GM19193 (cell line): Measurements from ENCODE around the gene MTMR2.

Experiments
- POLR2A ChIP-seq: IDR thresholded peaks from 4 replicates; pipeline ENCODE4 v1.6.1; 2011; ENCODE audit not compliant: insufficient read depth, insufficient read length; ENCODE audit errors: extremely low read depth

Gene MTMR2

DNA sequence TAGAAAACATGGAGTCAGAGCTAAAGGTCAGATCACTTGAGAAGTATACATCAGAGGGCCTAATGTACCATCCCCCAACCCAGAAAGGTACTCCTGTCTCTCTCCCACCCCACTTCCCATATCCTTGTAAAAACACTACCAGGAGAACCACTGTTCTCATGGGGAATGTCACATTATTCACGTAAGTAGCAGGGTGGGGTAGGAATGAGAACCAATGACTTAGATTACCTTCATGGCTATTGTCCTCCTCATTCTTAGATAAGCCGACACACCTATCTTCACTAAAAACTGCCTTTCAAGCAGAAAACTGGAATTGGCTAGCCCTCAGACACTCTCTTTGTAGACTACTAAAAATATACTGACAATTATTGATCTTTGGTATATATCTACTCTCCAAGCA, 70.0 kb downstream of the MTMR2 start:
- no peak for TF ChIP-seq POLR2A

DNA sequence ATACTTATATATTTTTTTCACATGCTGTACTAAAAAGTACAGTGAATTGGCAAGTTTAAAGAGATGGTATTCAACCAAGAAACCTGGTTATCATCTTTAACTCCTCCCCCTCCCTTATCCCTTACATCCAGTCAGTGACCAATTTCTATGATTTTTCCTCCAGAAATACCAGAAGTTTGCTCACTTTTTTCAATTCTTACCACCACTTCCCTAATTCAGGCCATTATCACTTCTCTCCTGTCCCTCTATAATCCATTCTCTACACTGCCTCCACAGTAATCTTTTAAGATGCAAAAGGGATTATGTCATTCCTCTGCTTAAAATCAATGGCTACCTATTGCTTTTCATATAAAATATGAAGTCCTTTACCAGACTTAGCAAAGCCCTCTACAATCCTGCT, 70.8 kb downstream of the MTMR2 start:
- TF ChIP-seq POLR2A = no peak

DNA sequence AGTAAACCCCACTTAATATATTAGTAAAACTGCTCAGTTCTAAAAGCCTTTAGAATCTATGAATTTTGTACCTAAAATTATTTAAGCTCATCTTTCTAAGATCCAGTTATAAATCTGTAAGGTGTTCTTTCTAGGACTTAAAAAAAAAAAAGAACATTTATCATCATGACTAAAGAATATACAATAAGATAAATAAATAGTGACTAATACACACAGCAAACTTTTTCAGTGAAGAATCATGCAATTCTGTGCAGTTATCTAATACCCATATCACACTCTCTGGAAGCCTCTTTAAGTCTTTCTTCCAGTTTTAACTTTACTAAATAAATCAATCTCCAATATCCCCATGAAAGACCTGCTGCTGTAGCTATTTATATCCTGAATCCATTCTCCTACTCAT, 73.8 kb downstream of the MTMR2 start:
- TF ChIP-seq POLR2A = no peak

DNA sequence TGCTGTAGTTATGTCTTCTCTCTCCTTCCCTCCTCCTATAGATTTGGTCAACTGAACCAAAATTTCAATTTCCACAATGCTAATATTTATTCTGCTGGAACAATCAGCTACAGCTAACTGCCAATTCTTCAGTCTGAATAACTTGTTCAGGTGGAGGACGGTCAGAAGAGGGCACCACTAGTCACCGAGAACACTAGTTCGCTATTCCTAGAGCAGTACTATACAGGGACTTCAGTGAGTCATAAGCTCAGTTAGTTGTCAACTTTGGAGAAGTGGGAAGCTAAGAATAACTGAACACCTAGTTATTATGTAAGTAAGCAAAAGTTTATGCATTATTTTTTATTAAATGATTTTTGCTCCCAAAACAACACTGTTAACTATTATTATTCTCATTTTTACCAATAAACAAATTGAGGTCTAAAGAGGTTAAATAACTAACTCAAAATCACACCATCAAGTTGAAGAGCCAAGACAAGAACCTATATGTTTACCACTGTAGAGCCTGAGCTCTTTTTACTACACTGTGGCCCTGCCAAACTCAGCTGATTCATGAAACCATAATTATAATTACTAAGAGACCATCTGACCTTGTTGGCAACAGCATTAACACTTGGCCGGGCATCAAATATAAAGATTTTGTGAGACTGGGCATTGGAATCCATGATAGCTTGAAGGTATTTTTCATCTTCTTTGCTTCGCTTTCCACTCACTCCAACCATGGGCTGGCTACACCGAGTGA, 74.7 kb downstream of the MTMR2 start:
- TF ChIP-seq POLR2A = no peak

- no peak for TF ChIP-seq POLR2A
Observed at GRCh38 chr11:95845167-95845566, 78.7 kb downstream of the MTMR2 start.

- TF ChIP-seq POLR2A = no peak
Observed at GRCh38 chr11:95835768-95836488, 88.0 kb downstream of the MTMR2 start.

GRCh38 chr11:95835351-95835750, 88.6 kb downstream of the MTMR2 start:
- no peak for TF ChIP-seq POLR2A

GRCh38 chr11:95833378-95833777, 90.5 kb downstream of the MTMR2 start:
- no peak for TF ChIP-seq POLR2A

- TF ChIP-seq POLR2A = no peak
Observed at GRCh38 chr11:95832763-95833162, 91.1 kb downstream of the MTMR2 start.

DNA sequence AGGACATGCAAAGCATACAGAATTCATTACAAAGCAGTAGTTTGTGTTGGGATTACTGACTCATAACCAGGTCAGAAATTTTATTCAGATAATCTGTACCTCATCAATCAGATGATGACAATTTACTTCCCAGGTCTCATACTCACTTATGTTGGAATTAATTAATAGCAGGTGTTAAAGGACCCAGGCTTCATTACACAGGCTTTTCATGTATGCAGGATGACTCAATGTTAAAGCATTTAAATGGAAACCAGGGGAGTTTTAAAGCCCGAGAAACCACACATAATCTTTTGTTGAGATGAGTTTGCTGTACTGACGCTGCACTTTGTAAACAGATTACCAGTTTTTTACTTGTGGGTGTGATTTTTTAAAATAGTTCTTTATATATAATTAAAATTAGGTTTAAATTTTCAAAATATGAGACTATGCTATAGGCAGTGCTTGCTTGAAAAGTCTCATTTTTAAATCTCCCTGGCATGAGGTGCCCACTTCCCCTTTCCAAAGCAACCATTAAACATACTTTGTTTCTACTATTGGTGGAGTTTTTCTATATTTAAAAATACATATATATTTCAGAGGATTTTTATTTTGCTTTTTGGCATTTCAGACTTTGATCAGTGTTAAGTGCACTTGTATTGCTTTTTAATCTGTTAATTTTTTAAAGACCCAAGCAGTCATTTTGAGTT, 92.6 kb downstream of the MTMR2 start:
- TF ChIP-seq POLR2A = no peak

DNA sequence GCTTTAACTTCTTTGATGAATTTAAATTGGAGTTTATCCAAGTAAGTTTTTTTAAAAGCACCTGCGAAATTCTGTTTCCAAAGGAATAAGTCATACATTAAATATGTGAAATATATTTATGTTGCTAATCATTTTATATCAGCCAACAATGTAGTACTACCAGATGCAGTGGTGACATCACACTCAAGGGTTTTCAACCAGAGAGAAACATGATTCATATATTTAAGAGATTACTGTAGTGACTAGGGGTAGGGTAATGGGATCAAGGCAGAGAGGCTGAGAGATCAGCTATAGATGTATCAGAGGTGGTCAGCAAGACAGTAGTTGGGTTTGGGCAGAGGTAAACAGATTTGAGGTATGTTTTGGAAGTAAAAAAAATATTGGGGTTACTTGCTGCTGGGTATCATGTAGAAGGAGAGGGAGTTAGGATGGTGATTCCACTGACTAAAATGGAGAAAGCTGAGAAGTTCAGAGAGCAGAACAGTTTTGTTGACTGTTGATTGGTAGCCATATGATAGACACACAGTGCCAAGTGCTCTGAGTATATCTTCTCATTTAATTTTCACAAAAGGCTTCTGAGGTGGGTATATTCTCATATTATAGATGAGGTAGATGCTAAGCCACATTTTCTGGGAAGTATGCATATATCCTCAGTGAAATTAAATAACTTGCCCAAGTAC, 94.2 kb downstream of the MTMR2 start:
- TF ChIP-seq POLR2A = no peak

DNA sequence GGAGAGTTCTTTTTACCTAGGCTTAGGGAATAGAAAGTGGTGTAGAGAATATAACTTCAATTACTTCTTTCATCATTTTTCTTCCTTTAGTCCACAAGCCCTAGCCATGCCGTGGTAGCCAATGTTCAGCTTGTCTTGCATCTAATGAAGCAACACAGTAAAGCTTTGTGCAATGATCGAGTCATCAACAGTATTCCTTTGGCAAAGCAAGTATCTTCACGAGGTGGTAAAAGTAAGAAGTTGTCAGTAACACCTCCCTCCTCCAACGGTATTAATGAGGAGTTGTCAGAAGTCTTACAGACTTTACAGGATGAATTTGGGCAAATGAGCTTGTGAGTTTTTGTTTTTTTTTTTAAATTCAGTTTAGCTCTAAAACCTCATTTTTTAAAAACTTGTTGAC, 96.2 kb downstream of the MTMR2 start:
- TF ChIP-seq POLR2A = no peak

GRCh38 chr11:95821640-95822039, 102.3 kb downstream of the MTMR2 start:
- TF ChIP-seq POLR2A = no peak

DNA sequence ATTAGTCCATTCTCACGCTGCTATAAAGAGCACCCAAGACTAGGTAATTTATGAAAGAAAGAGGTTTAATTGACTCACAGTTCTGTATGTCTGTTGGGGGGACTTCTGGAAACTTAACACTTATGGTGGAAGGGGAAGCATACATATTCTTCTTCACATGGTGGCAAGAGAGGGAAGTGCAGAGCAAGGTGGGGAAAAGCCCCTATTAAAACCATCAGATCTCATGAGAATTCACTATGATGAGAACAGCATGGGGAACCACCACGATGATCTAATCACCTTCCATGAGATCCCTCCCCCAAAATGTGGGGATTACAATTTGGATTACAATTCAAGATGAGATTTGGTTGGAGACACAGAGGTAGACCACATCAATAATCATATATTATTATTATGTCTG, 107.9 kb downstream of the MTMR2 start:
- TF ChIP-seq POLR2A = no peak

DNA sequence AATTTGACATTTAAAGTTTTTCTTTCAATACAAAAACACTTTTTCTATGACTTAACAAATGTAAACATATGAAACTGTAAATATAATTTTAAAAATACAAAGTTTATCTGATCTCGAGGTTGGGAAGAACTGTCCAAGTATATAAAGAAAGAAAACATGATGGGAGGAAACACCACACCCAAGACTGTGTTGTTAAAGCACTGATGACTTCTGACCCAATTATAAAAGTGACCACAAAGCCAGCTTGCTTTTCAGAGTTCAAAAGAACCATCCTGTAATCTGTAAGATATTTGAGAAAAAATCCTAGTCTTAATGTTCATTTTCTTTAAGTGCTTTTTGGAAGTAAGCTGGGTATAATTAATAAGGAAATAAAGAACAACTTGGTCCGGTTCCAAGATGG, 118.0 kb downstream of the MTMR2 start:
- TF ChIP-seq POLR2A = no peak

GRCh38 chr11:95803973-95804372, 119.9 kb downstream of the MTMR2 start:
- TF ChIP-seq POLR2A = no peak

DNA sequence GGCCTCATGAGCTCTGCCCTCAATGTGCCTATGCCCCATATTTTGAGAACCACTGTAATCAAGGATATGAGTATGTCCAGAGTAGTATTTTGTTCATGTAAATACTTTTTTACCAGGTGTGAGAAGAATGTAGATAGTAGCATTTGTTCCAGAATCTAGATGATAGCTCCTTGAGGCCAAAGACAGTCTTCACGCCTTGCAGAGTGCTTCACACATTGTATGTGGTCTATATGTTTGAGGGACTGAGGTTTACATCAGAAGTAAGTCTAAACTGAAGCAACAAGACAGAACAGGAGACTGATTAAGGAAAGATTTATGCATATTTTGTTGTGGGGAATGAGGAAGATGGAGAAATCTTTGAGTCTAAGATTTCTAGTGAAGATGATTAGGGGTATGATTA, 121.1 kb downstream of the MTMR2 start:
- TF ChIP-seq POLR2A = no peak
